GM21526 (cell line): ENCODE data around the gene PLPPR1.
"Not testable (repeated sequence)": the region's sequence is repeated elsewhere in the genome, so short reads cannot be mapped to it uniquely, and the experiment has no call there.

ENCODE experiments used
- ATAC-seq: cut with Tn5 transposase; IDR thresholded peaks from one replicate; pipeline ENCODE4 v1.9.1; 2021; ENCODE audit warnings: moderate library complexity; ENCODE audit not compliant: unreplicated experiment, low FRiP score

PLPPR1 gene

DNA sequence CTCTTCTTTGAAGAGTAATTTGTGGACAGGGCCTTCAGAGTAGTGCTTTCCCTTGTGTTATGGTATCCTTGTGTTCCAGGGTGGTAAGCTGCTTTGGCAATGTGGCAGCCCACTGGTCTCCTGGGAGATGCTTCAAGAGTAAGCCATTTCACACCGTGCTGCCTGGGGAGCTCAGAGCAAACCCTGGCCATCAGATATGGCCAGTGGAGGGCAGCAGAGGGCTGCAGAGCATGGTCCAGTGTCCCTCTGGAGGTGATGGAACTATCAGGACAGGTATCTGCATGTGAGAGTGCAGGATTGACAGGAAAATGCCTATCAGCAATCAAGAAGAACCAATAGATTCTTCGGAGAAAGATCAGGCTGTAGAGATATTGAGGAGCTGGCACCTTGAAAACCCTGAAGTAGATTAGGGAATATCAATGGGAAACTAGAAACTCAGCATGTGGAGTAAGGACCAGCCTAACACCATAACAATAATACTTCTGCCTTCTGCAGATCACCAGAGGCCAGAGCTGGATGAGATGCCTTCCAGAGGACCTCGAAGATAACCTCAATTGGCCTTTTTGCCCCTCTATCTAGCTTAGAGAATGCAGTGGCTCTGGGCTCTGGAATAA, 90.8 kb downstream of the PLPPR1 start:
- ATAC-seq, result peak; percentile 89

DNA sequence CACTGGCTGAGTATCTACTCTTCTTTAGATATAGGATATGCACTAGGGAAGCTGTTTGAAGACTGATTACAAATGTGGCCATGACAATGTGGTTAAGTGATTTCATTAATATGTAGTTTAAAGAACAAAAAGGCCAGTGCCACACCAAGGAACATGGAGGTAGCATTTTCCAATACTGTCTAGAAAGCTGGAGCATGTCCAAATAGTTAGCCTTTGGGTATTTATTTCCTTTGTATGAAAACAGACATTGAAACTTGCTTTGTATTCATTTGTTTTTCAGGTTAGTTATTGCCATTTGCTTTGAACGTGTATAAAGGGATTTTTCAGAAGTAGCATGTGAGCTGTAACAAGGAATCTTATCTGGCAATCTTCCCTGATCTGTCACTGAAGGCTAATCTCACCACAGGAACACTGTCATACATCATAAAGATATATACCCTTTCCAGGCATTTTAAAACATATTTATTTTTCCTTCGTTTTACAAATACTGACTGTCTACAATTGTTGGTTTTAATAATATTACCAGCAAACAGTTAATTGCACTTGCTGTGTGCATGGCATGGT, 93.4 kb downstream of the PLPPR1 start:
- ATAC-seq, result no peak

DNA sequence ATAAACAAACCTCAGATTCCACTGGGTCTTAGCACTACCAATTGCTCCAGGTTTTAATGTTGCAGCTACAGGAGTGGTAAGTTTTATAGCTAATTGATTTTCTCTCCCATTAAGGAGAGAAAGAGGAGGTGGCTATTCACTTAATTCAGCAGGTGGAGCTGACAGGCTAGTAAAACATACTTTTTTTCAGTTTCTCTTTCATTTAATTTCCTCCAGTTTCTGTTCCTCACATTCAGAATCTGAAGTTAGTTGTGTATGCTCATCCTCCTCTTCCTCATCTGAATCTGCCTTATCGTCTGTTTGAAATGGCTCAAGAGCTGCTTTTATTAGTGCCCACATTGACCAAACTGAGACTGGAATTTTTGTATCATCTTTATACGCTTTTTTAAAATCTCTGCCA, 98.0 kb downstream of the PLPPR1 start:
- peak; percentile 96 for ATAC-seq

DNA sequence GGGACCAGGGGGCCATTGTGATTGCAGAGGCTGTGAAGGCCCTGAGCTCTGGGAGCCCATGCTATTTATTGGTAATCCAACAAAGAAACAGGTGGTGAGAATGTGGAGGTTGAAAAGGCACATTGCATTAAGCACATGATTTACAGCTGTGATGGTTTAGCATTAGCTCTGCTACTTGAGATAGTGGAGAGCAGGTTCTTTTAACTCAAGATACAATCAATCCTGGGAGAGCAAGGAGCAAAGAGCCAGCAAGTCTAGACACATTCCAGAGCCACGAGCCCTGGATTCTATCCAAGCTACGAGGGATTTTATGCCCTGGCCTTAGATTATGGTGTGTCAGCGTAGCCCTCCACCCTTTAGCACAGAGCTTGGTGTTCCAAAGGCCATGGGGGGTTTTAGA, 98.8 kb downstream of the PLPPR1 start:
- not testable (repeated sequence) for ATAC-seq

DNA sequence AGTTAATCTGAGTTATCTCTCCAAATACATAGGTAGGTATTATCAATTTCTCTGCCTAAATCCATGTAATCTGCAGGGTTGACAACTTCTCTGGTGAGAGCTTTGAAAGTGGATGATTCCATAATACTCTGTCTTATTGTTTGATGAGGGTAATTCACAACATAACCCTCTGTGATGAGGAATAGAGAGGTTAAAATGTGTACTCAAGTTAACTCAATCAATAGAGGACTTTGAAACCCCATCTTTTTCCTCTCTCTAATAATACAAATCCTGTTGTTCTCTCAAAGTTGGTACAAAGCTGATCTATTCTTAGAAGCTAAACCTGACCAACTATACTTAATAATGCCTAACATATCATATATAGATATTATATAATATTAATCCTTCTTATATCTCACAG, 100.1 kb downstream of the PLPPR1 start:
- no peak for ATAC-seq

DNA sequence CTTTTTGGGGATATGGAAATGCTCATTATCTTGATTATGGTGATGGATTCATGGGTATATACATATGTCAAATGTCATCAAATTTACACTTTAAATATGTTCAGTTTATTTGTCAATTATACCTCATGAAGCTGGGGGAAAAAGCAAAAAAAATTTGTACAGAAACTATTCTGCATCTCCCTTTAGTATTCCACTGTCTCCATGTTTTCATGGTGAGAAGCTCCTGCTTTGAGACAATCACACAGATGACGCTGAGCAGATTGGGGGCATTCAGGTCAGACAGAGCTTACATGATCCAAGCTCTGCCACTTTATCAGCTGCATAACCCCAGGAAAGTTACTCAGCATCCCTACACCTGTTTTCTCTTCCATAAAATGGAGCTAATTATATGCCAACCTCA, 101.5 kb downstream of the PLPPR1 start:
- no peak for ATAC-seq

DNA sequence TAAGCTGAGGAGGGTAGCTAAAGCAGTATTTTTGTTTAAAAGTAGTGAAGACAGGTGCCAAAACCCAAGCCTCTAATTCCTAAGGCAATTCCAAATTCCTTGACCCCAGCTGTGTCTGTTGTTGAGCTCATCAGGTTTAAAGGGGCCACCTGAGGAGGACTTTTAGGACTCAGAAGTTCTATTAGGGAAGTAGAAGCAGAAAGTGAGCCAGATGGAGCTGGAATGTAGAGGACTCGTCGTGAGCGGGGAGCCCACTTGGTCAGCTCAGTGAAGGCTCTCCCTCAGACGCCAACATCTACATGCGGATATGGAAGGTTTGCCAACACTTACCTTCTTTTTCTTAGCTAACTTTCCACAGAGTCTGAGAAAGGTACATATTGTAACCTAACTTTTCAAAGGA, 102.8 kb downstream of the PLPPR1 start:
- ATAC-seq, result no peak

DNA sequence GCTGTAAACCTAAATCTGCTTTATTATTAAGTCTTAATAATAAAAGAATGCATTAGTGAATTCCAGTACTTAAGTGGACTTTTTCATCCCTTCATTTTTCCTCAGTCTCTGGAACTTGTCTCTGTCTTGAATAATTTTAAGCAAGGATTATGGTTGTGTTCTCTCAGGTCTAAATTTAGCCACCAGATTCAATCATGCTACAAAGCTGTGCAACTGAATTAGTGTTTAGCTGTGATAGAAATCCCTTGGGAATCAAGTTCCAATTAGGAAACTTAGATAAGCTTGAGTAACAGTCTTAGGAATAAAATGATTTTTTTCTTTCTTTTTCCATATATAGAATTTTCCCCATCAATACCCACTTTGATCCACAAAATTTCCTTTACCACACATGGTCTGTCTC, 104.3 kb downstream of the PLPPR1 start:
- ATAC-seq, result no peak

DNA sequence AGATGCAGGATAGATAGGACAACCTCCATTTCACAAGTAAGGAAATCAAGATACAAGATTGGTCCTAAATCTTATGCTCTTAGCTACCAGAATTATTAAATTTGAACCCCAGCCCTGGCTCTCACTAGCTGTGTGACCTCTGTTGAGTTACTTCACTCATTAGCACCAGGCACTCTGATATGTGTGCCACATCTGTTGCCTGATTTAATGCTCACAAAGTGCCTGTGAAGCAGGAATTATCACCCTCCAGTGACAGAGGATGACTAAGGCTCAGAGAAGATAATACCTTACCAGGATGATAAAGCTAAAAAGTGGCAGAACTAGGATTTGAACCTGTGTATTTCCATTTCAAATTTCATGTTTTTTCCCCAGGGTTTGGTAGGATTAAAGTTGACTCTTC, 110.0 kb downstream of the PLPPR1 start:
- no peak for ATAC-seq

DNA sequence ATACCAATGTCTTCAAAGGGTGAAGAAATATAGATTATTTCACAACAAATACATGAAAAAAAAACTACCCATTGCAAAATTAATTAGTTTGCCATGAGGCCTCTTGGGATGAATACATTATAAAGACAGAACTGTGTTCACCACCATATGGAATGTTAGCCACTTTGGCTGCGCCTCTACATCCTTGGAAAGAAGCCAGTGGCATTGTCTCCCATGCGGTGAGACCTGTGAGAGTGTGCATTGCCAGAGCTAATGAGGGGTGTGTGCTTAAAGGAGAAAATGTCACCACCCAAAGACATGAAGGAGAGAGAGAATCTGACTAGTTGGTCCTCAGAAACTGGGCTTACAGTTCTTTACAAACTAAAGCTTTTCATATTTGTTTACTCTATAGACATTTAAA, 110.6 kb downstream of the PLPPR1 start:
- no peak for ATAC-seq

DNA sequence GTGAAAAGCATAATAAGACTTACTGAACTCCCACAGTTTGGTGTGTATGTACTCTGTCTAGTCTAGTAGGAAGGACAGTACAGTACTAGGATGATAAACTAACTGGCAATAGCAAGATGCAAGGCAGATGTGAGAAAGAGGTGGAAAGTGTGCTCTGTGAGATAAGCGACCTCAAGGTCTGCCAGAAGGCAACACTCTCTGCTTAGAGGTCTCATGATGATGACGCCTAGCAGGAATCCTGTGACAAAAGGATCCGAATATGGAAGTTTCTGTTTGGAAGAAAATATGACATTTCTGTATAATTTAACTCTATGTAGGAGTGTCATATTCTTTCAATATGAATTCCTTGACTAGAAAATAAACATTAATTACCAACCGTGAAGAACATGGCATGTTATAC, 112.2 kb downstream of the PLPPR1 start:
- no peak for ATAC-seq

DNA sequence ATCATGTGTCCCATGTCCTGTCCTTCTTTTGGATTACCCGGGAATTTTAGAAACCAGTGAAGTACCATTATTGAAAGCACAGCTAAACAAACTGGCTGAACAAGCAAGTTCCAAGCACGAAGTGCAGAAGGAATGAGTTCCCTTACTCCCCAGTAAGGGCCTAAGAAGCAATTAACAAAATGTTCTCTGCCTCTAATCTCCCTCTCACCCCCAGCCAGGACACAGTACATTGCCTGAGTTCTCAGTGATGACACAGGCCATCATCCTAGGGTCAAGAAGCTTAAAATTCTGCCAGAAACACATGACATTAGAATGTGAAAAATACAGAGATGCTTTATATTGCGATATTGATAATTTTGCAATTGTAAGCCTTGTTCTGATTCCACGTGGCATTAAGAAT, 118.0 kb downstream of the PLPPR1 start:
- ATAC-seq, result no peak

DNA sequence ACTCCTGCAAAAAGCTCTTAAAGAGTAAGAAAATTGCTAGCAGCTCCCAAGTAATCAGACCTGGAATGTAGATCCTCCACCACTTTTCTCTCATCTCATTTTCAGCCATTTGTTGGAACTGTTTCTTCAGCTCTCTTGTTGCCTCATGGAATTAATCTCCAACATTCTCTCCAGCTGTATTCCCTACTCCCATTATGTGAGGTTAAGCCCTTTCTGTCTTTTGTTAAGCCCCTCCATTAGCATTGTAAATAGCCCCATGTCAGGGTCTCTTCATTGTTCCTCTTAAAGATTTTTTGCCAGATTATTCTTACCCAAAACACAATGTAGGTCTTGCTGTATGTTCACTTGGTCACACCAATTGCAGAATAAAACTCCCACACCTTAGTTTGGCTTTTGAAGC, 119.8 kb downstream of the PLPPR1 start:
- no peak for ATAC-seq

DNA sequence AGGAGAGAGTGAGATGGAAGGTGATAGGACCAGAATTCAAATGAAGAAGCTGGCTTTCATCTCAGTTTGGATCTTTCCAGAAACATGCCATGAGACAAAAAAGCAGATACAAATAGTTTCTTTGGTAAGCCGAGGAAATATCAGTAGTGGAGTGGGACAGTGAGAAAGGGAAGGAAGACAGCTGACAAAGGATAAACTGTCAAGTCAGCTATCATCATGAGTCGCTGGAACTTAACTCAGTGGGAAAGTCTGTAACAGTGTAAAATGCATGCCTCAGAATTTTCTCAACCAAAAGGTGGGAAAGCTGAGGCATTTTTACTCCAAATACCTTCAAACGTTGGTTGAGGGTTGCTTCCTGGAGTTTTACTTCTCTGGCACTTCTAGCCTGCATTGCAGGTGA, 129.8 kb downstream of the PLPPR1 start:
- ATAC-seq, result no peak

DNA sequence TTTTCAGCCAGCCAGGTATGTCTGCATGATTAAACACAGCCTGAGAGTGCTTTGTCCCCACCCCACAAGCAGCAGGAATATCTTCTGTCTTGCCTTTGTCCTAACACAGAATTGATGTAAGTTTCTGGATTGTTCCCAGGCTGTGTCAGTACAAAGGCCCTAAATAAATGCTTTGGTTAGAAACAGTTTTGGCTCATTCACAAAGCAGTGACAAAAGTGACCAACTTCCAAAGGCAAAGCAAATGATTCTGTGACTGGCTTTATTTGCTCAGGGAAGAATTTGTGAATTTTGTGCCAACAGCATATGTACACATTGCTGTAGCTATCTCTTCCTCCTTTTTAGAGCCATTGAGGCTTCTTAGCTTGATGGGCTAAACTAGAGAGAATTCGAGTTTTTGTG, 133.7 kb downstream of the PLPPR1 start:
- ATAC-seq, result no peak

DNA sequence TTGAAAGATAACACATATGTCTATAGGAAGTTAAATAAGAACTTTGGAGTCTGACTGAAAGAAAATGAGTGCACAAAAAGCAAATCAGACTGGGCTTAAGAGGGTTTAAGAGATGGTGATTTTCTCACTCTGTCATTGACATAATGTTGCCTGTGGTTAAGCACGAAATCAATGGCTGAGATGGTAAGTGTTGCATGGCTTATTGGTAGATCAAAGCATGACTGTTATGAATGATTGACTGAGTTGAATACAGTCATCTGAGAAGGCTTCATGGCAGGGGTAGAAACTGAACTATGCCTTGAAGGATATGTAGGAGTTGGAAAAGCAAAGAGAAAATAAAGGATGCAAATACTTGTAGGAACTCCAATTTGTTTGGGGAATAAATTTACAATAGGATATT, 136.6 kb downstream of the PLPPR1 start:
- no peak for ATAC-seq

DNA sequence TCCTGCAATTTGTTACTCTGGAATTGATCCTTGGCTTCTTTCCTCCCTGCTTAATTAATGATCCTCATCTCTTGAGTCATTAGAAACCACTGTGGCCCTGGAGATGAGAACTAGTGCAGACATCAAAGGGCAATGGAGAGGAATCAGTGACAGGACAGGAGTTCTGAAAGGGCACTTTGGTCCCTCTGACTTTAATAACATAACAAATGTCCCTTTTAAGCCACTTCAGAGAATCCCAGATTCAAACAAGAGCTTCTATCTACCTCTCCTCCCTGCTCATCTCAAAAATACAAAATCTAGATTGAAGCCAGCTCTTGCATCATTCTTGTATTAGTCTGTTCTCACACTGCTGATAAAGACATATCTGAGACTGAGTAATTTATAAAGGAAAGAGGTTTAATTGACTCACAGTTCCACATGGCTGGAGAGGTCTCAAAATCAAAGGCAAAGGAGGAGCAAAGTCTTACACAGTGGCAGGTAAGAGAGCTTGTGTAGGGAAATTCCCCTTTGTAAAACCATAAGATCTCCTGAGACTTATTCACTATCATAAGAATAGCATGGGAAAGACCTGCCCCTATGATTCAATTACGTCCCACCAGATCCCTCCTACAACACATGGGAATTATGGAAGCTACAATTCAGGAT, 139.1 kb downstream of the PLPPR1 start:
- no peak for ATAC-seq

DNA sequence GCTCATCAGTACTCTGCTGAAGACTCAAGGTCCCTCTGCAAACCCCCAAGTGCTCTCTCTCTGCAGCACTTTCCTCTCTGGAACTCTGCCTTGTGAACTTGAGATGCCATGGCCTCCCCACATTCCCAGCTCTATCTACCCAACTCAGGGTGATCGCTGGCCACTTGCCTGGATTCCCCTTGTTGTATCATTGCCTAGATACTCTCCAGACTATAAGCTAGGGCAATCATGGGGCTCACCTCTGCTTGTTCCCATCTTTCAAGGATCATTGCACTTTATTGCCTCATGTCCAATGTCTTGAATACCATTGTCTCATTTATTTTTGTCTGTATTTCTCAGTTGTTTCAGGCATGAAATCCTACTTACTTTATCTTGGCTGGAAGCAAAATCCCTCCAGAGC, 144.1 kb downstream of the PLPPR1 start:
- no peak for ATAC-seq

DNA sequence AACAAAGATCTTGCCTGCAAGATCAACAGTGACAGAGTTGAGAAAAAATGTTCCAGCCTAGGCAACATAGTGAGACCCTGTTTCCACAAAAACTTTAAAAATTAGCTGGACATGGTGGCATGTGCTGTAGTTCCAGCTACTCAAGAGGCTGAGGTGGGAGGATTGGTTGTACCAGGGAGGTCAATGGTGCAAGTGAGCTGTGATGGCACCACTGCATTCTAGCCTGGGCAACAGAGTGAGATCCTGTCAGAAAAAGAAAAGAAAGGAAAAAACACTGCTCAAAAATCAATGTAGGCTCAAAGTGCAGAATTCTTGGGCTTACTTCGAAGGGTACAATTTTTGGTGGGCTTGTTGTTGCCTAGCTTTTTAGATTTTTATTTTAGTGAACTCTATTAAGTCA, 145.4 kb downstream of the PLPPR1 start:
- no peak for ATAC-seq

DNA sequence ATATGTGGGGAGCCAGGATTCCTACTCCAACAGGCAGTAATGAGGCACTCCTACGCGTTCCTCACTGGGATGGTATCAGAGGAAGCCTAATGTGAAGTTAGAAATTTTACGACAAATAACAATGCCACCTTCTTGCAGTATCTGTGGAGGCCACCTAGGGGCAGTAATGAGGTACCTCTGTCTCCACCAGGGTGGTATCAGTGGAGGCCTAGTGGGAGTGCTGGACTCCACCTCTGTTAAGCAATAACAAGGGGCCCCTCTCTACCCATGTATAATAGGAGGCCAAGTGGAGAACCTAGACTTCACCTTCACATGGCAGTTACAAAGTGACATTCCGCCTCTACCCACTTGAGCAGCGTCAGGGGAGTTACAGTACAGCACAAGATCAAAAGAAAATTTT, 147.9 kb downstream of the PLPPR1 start:
- ATAC-seq, result peak; percentile 69

DNA sequence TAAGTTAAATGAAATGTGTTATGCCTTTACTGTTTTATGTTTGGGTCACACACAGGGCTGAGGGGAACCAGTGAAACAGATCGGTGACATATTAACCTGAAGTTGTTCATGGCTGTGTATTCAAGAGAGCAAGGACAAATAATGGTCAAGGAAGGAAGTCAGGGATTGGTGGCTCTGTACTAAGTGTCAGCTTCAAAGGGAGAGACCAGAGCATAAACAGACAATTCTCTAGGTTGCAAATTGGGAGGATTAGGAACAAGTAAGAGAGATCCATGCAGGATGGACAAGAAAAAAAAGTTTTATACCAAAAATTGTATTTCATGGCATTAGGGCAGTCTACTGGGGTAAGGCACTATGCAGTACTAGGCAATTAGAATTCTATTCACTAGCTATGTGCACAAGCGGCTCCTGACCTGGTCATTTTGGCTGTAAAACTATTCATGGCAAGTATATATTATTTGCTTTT, 156.3 kb downstream of the PLPPR1 start:
- ATAC-seq, result no peak

DNA sequence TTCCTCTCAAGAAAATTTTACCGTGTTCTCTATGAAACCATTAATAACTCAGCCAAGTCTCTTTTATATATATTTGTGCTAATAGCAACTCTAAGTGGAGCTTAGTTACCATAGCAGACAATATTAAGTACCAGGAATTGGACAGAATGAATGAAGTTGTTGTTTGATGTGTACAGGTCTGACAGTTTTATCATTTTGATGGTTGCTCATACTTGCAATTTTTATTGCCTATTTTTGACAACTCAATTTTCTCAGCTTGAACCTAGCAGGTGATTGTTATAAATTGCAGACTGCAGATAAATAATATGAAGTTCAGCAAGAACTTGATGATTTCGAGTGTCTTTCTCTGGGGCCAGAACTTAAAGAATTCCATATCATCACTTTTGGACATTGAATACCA, 163.2 kb downstream of the PLPPR1 start:
- no peak for ATAC-seq
